ENCODE data around the gene TRIM67. TPM values are rescaled to one million over a fixed set of nuclear protein-coding genes. Genes with fewer than 3 reads are reported as not detected.

The TRIM67 gene
- total and polyA plus RNA-seq, 9 of the 15 experiments (the other 6 are each of a cell fraction or from before 2014, with no cell fraction given), result 0.04 to 0.60 (median 0.31) TPM

DNA sequence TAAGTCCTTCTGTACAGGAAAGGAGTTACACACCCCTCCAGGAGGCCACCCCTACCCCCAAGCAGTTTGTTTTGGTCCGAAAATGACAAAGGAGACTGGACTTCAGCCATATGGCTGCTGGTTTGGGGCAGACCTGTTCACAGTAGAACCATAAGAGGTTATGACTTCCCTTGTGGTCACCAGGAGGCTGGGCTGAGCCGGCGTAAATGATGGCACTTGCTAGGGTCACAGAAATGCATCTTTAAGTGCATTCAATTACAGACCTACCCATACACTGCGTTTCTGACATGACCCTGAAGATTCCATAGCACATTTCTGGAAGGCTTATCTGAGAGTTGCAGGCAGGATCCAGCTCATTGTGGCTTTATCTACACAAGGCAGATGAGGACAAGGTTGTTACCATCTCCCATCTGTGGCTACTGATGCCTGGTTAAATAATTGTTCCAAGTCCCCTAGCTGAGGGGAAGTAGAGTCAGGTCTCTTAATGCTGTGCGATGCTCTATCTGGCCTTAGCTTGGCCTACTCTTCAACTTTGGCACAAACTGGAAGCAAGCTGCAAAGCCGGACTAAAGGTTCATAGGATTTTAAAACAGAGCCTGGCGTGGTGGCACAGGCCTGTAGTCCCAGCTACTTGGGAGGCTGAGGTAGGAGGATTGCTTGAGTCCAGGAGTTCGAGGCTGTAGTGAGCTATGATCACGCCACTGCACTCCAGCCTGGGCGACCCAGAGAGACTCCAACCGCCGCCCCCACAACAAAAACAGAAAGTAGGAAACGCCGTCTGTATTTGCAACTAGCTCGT lies 1.7 kb upstream of the TRIM67 start (continued):
- TF ChIP-seq, protein P1, sequence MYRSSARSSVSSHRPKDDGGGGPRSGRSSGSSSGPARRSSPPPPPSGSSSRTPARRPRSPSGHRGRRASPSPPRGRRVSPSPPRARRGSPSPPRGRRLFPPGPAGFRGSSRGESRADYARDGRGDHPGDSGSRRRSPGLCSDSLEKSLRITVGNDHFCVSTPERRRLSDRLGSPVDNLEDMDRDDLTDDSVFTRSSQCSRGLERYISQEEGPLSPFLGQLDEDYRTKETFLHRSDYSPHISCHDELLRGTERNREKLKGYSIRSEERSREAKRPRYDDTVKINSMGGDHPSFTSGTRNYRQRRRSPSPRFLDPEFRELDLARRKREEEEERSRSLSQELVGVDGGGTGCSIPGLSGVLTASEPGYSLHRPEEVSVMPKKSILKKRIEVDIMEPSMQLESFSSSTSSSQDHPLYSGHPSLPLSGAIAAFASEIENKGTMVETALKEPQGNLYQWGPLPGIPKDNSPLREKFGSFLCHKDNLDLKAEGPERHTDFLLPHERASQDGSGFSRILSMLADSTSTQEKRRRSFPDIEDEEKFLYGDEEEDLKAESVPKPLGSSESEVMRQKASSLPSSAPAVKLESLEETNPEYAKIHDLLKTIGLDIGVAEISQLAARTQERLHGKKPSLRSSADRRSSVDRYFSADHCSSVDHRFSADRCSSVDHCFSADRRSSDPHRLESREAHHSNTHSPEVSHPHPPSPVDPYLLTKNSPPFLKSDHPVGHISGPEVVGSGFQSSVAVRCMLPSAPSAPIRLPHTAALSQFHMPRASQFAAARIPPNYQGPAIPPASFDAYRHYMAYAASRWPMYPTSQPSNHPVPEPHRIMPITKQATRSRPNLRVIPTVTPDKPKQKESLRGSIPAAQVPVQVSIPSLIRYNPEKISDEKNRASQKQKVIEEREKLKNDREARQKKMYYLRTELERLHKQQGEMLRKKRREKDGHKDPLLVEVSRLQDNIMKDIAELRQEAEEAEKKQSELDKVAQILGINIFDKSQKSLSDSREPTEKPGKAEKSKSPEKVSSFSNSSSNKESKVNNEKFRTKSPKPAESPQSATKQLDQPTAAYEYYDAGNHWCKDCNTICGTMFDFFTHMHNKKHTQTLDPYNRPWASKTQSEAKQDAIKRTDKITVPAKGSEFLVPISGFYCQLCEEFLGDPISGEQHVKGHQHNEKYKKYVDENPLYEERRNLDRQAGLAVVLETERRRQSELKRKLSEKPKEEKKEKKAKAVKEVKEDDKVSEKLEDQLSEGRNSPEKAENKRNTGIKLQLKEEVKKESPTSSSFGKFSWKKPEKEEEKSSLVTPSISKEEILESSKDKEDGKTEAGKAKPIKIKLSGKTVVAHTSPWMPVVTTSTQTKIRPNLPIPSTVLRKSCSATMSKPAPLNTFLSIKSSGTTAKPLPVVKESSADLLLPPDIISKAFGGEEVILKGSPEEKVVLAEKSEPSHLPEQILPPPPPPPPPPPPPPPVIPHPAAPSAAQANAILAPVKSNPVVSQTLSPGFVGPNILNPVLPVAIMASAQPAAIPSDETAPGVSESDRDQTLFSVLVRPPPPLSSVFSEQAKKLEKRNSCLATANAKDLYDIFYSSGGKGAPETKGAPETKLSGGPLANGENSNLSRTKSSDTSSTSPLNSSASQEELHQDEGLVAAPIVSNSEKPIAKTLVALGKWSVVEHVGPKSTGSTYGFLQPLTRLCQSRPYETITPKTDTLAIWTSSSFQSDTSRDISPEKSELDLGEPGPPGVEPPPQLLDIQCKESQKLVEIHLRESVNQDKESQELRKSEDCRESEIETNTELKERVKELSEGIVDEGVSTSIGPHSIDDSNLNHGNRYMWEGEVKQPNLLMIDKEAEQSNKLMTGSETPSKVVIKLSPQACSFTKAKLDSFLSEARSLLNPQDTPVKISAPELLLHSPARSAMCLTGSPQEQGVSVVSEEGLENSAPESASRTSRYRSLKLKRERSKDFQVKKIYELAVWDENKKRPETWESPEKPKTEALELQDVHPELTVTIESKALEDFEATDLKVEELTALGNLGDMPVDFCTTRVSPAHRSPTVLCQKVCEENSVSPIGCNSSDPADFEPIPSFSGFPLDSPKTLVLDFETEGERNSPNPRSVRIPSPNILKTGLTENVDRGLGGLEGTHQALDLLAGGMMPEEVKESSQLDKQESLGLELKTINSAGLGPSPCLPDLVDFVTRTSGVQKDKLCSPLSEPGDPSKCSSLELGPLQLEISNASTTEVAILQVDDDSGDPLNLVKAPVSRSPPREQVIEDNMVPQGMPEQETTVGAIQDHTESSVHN (IDR thresholded peaks at IDR 0.05; ENCODE audit: borderline replicate concordance in 1 of 2, low read depth in 1 of 2), result peak; percentile 91 to 97
- TF ChIP-seq ARID2 (IDR thresholded peaks at IDR 0.05), result no peak
- TF ChIP-seq PYGO2 (tag; IDR thresholded peaks at IDR 0.05), result peak; percentile 92
- peak; percentile 97 for TF ChIP-seq SMAD4 (CRISPR knock-in tag; conservative IDR thresholded peaks at IDR 0.05)
- no peak for TF ChIP-seq ZNF354B (CRISPR knock-in tag; IDR thresholded peaks at IDR 0.05)
- TF ChIP-seq, protein P2, sequence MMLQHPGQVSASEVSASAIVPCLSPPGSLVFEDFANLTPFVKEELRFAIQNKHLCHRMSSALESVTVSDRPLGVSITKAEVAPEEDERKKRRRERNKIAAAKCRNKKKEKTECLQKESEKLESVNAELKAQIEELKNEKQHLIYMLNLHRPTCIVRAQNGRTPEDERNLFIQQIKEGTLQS (IDR thresholded peaks at IDR 0.05), result peak; percentile 80; the same call in 1 of the 2 replicates
- TF ChIP-seq, protein P2 (CRISPR knock-in tag; conservative IDR thresholded peaks at IDR 0.05), result no peak
- TF ChIP-seq NBN (IDR thresholded peaks at IDR 0.05; ENCODE audit: low read depth), result peak; percentile 99
- TF ChIP-seq CEBPG (CRISPR knock-in tag; IDR thresholded peaks at IDR 0.05), result no peak
- TF ChIP-seq CEBPG (tag; conservative IDR thresholded peaks at IDR 0.05 in 1 of 2, IDR thresholded peaks at IDR 0.05 in 1 of 2), result no peak
- TF ChIP-seq NFIC (IDR thresholded peaks at IDR 0.05), result peak; percentile 94
- TF ChIP-seq TEAD2 (tag; IDR thresholded peaks at IDR 0.05), result peak; percentile 76; the same call in 1 of the 2 replicates
- TF ChIP-seq CBFB (CRISPR knock-in tag; IDR thresholded peaks at IDR 0.05), result peak; percentile 87
- peak; percentile 83 for TF ChIP-seq MEIS2 (IDR thresholded peaks at IDR 0.05; ENCODE audit: partially characterized antibody)
- TF ChIP-seq SFPQ (IDR thresholded peaks at IDR 0.05; ENCODE audit: low read depth, low read length), result no peak
- TF ChIP-seq ZNF175 (CRISPR knock-in tag; IDR thresholded peaks at IDR 0.05; ENCODE audit: low read depth), result peak; percentile 98
- peak; percentile 97 for TF ChIP-seq HDAC2 (IDR thresholded peaks at IDR 0.05)

Measured in K562 (cell line).